Right ventricle myocardium inferior (tissue), 1 donor: ENCODE data around the gene CCDC68. TPM values are rescaled to one million over a fixed set of nuclear protein-coding genes. Genes with fewer than 3 reads are reported as not detected.

Experiments used
- ATAC-seq: fragments of 200-7000 bp; cut with Tn5 transposase; one replicate; pipeline ENCODE4 v1.9.1; 2020; ENCODE audit warnings: mild to moderate bottlenecking, moderate library complexity
- DNase-seq: peaks from one replicate; pipeline ENCODE4 v3.0.0; 2021; ENCODE audit errors: missing footprints
- intact Hi-C: fragments of 100-400 bp; cut with DNase I; formaldehyde crosslinking; loops from one replicate; pipeline ENCODE4 v1.11.0; 2022
- total RNA-seq: library from RNA; stranded (reverse); fragmentation: NEBNext Ultra II Directional; extraction: Animal tissue kit (Norgen Biotek cat#: 25700); gene quantifications from one replicate; pipeline ENCODE4 v1.2.1, GENCODE V29; 2021
- donor health status: DM: no; HTN: yes; CAD: no; lungs with severe emphysema.

The CCDC68 gene
- total RNA-seq, 1 donor from 2014 or later: 3.9 TPM

GRCh38 chr18:54928236-54928635 lies 31.0 kb downstream of the CCDC68 start:
- no peak for ATAC-seq
- intact Hi-C loops: no loop called here

DNA sequence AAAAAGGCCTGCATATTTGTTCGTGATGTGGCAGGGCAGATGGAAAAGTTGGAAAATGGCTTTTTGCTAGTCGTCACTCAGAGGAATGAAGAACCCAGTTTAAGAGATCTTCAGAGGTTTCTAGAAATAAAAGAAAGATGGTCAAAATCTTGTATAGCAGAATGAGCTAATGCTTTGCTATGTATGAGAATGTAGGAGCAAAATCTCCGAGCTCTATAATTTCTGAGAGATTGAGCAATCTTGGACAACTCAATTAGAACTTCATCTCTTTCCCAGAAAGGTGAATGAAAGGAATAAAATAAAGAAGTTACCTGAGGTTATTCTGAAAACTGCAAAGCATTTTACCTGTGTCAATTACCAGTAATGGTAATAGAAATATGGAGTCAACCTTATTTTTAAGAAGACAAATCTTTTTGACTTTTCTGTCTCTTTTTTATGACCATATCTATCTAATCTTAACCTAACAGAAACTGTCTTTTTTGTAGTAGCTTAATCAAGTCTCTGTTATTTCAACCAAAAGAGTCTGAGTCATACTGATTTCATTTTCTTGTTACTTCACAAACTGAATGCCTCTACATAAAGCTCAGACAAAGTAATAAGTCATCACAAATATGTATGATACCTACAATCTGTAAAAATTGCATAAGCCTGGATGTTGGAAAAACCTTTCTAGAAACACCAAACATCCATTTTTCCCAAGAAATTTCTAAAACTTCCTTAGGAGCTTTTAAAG lies 32.5 kb downstream of the CCDC68 start:
- intact Hi-C loops: no loop called here
- no peak for DNase-seq

More at GRCh38 chr18:54928236-54928635, 31.0 kb downstream of the CCDC68 start:
- DNase-seq: no peak

GRCh38 chr18:54924948-54925347 lies 34.3 kb downstream of the CCDC68 start:
- intact Hi-C loops: no loop called here
- ATAC-seq (no peak), DNase-seq (no peak)

More for the DNA sequence above, 32.5 kb downstream of the CCDC68 start:
- ATAC-seq: no peak

- intact Hi-C loops: no loop called here
- no peak for DNase-seq
- no peak for ATAC-seq
These were observed 35.8 kb downstream of the CCDC68 start for GRCh38 chr18:54923339-54923956.

DNA sequence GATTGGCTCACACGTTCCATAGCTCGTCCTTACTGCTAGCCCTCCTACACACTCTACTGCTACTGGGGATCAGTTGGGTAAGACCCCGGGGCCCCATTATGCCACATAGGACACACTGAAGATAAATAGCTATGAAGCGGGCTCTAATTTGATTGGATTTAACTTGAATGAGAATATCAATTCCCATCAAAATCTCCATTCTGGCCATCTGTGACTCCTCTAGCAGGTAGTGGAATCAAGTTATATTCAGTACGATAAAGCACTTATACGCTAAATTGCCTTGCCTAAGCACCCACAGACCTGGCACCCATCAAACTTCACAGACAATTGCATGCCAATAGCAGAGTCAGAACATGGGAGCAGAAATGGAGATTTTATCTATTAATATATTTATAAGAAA lies 39.8 kb downstream of the CCDC68 start:
- ATAC-seq: no peak
- intact Hi-C loops: no loop called here

GRCh38 chr18:54918060-54918459 lies 41.2 kb downstream of the CCDC68 start:
- intact Hi-C loops: no loop called here
- DNase-seq (no peak), ATAC-seq (no peak)

More for the DNA sequence above, 39.8 kb downstream of the CCDC68 start:
- no peak for DNase-seq

DNA sequence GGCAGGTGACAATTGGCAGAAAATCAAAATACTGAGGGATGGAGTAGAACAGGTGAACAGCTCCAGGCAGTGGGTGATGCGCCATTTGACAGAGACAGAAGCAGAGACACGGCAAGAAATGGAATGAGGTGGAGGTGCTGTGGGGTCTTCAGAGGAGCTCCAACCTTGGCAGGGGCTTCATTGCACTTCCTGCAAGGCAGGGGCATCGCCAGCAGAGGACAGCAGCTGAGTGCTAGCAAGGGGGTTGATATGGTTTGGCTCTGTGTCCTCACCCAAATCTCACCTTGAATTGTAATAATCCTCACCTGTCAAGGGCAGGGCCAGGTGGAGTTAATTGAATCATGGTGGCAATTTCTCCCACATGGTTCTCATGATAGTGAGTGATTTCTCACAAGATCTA lies 42.8 kb downstream of the CCDC68 start:
- intact Hi-C loops: no loop called here
- DNase-seq (no peak), ATAC-seq (no peak)

- intact Hi-C loops: no loop called here
- no peak for DNase-seq
- ATAC-seq: no peak
These were observed 44.4 kb downstream of the CCDC68 start for GRCh38 chr18:54914816-54915215.

DNA sequence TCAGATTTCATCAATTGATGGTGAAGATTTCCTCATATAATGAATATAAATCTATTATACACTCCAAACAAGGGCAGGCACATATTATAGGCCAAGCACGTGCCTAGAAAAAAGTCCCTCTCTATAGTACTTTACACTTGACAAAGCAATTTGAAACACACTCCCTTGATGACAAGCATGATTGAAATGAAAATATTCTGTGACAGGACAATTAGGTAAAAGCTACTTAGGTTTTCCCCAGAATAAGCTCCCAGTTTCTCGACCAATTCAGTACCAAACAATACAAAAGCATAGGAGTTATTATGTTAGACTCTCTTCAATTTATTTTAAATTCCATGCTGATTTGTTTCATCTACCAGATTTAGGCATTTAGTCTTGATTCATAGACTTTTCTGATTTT lies 47.7 kb downstream of the CCDC68 start:
- DNase-seq (no peak), ATAC-seq (no peak)
- intact Hi-C loops: no loop called here

DNA sequence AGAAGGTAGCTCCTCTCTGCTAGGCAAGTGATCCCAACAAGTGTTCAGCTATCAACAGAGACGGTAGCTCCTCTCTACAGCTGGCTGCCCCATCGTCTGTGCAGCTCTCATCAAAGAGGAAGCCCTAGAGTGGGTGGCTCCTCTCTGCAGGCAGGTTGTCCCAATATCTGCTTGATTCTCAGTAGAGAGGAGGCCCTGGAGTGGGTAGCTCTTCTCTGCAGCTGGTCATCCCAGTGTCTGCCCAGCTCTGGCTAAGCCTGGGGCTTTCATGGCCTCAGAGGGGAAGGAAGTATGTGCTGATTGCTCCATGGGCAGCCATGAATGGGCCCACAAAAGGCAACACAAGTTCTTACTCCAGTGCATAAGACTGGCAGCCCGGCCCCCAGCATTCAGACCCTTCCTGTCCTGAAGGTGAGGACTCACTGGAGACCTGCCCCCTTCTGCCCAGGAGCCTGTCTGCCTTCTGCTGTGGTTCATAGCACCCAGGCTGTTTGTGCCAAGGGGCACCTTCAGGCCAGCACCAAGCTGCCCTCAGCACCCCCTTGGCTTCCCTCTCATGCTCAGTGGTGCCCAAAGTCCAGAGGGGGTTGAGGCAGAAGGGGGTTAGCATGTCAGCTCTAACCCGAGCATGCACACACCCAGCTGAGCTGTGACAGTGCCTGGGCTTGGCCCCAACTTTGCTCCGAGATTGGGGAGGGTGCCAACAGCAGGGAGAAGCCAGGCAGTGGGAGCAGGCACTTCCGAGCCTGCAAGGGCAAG lies 48.9 kb downstream of the CCDC68 start:
- DNase-seq (no peak), ATAC-seq (no peak)
- intact Hi-C loops: no loop called here

- intact Hi-C loops: no loop called here
These were observed 49.7 kb downstream of the CCDC68 start for GRCh38 chr18:54909538-54909937.

DNA sequence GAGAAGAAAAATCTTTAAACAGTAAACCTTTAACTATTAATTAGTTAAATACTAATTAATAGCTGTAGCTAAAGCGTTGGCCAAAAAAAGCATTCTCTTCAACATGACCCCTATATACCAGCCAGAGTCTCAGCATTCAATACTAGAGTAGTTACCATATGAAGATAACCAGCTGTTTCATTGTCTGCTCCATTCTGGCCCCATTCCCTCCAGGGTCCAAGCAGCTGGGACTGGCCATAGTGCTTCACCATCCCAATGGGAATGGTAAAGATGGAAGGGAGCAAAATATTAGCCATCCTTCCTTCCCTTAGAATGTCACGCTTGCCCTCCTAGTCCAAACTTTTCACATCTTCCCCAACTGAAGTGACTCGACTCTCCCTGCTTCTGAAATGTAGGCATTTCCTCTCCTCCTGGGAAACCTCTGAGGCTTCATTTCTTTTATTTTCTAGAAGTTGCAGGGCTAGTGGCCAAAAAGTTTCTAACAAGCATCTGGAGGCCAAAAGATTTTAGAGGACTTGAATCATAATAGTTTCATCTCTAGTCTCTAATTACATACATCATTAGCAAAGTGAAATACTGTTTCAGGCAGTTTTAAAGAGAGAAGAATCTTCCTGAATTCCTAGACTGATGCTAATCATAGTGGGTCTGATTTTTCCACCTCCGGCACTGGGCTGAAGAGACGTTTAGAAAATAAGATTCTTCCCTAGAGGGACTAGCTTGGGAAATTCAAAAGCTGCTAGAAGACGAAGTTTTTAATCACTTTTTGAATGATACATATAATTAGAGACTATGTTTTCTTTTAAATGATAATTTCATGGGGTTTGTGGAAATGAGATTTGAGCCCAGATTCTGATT lies 52.7 kb downstream of the CCDC68 start:
- intact Hi-C loops: no loop called here
- DNase-seq: no peak

More at GRCh38 chr18:54909538-54909937, 49.7 kb downstream of the CCDC68 start:
- DNase-seq (no peak), ATAC-seq (no peak)

DNA sequence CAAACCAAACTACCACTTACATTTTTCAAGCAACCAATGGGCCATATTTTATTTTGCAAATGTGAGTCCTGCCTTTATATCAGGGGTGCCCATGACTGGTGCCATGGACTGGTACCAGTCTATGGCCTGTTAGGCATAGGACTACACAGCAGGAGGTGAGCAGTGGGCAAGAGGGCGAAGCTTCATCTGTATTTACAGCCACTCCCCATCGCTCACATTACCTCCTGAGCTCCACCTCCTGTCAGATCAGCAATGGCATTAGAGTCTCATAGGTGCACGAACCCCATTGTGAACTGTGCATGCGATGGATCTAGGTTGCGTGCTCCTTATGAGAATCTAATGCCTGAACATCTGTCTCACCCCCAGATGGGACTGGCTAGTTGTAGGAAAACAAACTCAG lies 53.6 kb downstream of the CCDC68 start:
- ATAC-seq: no peak
- DNase-seq: no peak
- intact Hi-C loops: no loop called here

More for the DNA sequence above, 52.7 kb downstream of the CCDC68 start:
- no peak for ATAC-seq

DNA sequence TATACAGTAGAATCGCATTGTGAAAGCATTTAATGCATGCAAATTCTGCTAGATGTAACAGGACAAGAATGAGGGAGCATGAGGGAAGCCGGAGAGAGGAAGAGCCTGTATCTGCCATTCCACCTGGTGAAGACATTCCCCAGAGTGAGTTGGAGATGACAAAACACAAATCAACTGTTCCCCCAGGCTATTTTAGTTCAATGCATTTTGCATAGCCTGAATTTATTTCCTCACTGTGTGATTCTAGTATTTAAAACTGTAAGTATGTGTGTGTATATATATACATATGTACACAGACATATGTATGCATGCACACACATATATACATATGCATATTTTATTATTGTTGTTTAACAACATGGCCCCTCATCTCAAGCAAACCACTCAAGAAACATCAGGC lies 54.7 kb downstream of the CCDC68 start:
- no peak for ATAC-seq
- intact Hi-C loops: no loop called here

DNA sequence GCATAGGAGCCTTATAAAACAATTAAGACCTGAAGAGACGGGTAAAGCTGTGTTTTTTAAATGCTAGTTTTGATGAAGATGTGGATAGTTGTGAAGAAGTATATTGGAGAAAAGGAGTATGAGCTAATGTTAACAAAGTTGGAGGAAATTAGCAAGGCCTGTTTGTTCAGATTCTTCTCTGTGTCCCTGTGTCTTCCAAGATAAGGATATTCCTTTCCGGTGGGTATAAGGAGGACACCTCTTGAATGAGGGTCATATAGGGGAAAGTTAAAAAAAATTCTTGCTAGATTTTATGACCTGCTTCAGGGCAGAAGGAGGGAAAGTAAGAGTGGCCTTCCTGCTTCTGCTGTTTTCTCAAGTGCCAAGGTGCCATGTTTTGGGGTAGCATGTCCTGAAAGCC lies 59.0 kb downstream of the CCDC68 start:
- intact Hi-C loops: no loop called here
- ATAC-seq (no peak), DNase-seq (no peak)

More for the DNA sequence above, 54.7 kb downstream of the CCDC68 start:
- DNase-seq: no peak

DNA sequence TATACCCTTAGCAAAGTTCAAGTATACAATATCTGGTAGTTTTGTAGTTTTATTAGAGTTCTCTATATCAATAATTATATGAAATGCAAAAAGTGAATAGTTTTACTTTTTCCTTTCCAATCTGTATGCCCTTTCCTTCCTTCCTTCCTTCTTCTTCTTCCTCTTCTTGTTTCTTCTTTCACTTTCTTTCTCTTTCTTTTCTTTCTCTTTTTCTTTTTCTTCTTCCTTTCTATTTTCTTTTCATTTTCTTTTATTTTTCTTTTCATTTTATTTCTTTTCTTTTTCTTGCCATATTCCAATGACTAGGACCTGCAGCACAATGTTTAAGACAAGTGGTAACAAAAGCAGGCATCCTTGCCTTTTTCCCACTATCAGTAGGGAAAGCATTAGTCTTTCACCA lies 59.8 kb downstream of the CCDC68 start:
- ATAC-seq: no peak
- DNase-seq: no peak
- intact Hi-C loops: no loop called here

DNA sequence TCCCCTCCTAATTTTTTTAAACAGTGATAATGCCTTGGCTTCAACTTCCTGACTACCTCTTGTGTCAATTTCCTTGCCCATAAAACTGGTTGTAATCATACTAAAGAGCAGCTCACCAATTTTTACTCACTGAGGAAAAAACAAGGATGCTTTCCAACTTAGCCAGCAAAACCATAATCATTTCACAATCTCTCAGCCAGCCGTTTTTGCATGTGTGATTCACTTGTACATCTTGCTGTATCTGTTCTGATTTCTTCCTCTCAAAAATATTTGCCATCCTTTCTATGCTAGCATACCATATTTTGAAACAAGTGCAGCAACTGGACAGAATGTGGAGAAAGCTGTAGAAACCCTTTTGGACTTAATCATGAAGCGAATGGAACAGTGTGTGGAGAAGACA lies 70.3 kb downstream of the CCDC68 start:
- DNase-seq (no peak), ATAC-seq (no peak)
- intact Hi-C loops: no loop called here

DNA sequence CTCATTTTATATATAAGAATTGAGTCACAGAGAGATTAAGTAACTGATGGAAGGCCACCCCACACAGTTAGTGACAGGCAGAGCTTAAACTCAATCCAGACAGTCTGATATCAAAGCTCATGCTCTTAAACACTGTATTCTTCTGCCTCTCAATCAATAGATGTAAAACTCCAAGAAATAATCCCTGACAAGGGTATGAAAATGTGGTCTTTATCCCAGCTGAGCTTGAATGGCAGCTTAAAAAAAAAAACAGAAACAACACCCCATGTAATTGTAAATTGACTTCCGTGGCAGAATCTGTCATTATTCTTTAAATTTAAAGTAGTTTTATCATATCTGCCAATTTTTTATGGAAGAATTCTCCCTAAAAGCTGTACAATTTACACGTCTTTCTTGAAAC lies 70.9 kb downstream of the CCDC68 start:
- no peak for DNase-seq
- ATAC-seq: no peak
- intact Hi-C loops: no loop called here
